K562 (cell line): ENCODE data around the gene RPL14. TPM values are rescaled to one million over a fixed set of nuclear protein-coding genes. Genes with fewer than 3 reads are reported as not detected.

Source experiments
- ATF1 ChIP-seq, 2 experiments: fragments of 450-650 bp in 1 of 2; IDR thresholded peaks; 2 replicates each; pipeline ENCODE4 v1.6.1; 2016; ENCODE audit warnings: missing compliant biosample characterization in 1 of 2, missing genetic modification characterization in 1 of 2
- BACH1 ChIP-seq: fragments of 200-800 bp; sonication (Bioruptor generic); IDR thresholded peaks from 2 replicates; pipeline ENCODE4 v1.6.1; 2016; ENCODE audit warnings: missing genetic modification characterization, missing compliant biosample characterization
- CBFB ChIP-seq: sonication (generic); formaldehyde crosslinking; IDR thresholded peaks from 2 replicates; pipeline ENCODE4 v1.4.0; 2020; ENCODE audit warnings: mild to moderate bottlenecking, missing genetic modification reagents
- EP400 ChIP-seq: fragments of 450-650 bp; IDR thresholded peaks from 2 replicates; pipeline ENCODE4 v1.6.1; 2017; ENCODE audit warnings: antibody characterized with exemption, mild to moderate bottlenecking, moderate library complexity
- ETS1 ChIP-seq: conservative IDR thresholded peaks from 2 replicates; pipeline ENCODE4 v1.6.1; 2011; ENCODE audit warnings: low read depth, mild to moderate bottlenecking, low read length; ENCODE audit not compliant: control insufficient read depth
- FOSL1 ChIP-seq: fragments of 200-800 bp; sonication (Bioruptor generic); conservative IDR thresholded peaks from 2 replicates; pipeline ENCODE4 v1.6.1; 2016; ENCODE audit warnings: missing genetic modification characterization, missing compliant biosample characterization
- NCOR1 ChIP-seq: fragments of 450-650 bp; IDR thresholded peaks from 2 replicates; pipeline ENCODE4 v1.6.1; 2016; ENCODE audit warnings: mild to moderate bottlenecking, moderate library complexity
- SIN3B ChIP-seq: fragments of 450-650 bp; IDR thresholded peaks from 2 replicates; pipeline ENCODE4 v1.6.1; 2017; ENCODE audit warnings: low read depth, mild to moderate bottlenecking, moderate library complexity
- SMAD2 ChIP-seq: fragments of 150-350 bp; IDR thresholded peaks from 2 replicates; pipeline ENCODE4 v1.6.1; 2014; ENCODE audit warnings: low read depth, mild to moderate bottlenecking, low read length
- SMAD3 ChIP-seq: fragments of 450-650 bp; formaldehyde crosslinking; conservative IDR thresholded peaks from 2 replicates; pipeline ENCODE4 v1.4.0; 2020; ENCODE audit warnings: mild to moderate bottlenecking
- SNRNP70 ChIP-seq: fragments of 200-400 bp; formaldehyde crosslinking; optimal IDR thresholded peaks from 2 replicates; pipeline ENCODE3; 2017; ENCODE audit warnings: low read depth, low read length
- ZBTB33 ChIP-seq: sonication (generic); formaldehyde crosslinking; IDR thresholded peaks from 2 replicates; pipeline ENCODE4 v1.8.1; 2023; ENCODE audit warnings: mild to moderate bottlenecking, missing genetic modification reagents
- ZHX1 ChIP-seq: fragments of 150-350 bp; conservative IDR thresholded peaks from 2 replicates; pipeline ENCODE4 v1.6.1; 2014; ENCODE audit warnings: low read length
- ZNF121 ChIP-seq: sonication (generic); formaldehyde crosslinking; conservative IDR thresholded peaks from 2 replicates; pipeline ENCODE4 v1.8.0; 2022; ENCODE audit warnings: missing genetic modification reagents
- ZNF583 ChIP-seq: fragments of 250-450 bp; sonication (Bioruptor Pico); IDR thresholded peaks from 2 replicates; pipeline ENCODE4 v1.4.0; 2020
- ZNF695 ChIP-seq: fragments of 450-650 bp; formaldehyde crosslinking; IDR thresholded peaks from 2 replicates; pipeline ENCODE4 v1.4.0; 2020; ENCODE audit warnings: mild to moderate bottlenecking, moderate library complexity
- polyA plus RNA-seq, 8 experiments: library from polyadenylated mRNA; depleted of rRNA in 4 of 8; stranded (reverse) in 5 of 8; unstranded in 3 of 8; fragments of >200 nt; fragmentation: Nextera tagmentation in 2 of 8; fragmentation: Illumina TruSeq in 1 of 8; extraction: Ambion mirVana in 2 of 8; extraction: Trizol in 1 of 8; gene quantifications; 2 replicates each; pipeline versions ENCODE4 v1.2.1 to v1.2.3, GENCODE V29; 2011 to 2014; ENCODE audit warnings: inconsistent platforms in 1 of 8, missing spikeins in 1 of 8
- total RNA-seq, 7 experiments: library from RNA; depleted of rRNA in 6 of 7; stranded (reverse); fragments of >200 nt in 6 of 7; fragmentation: Illumina TruSeq in 2 of 7; extraction: Trizol in 2 of 7; gene quantifications; 2 replicates each; pipeline versions ENCODE4 v1.2.1 to v1.2.3, GENCODE V29; 2011 to 2021; ENCODE audit warnings: low replicate concordance in 1 of 7
- TF ChIP-seq, protein P1 (sequence below): fragments of 450-650 bp; formaldehyde crosslinking; IDR thresholded peaks from 2 replicates; pipeline ENCODE4 v1.4.0; 2020; ENCODE audit warnings: mild to moderate bottlenecking
- TF ChIP-seq, protein P2 (sequence below): sonication (generic); formaldehyde crosslinking; IDR thresholded peaks from 2 replicates; pipeline ENCODE4 v1.8.0; 2022; ENCODE audit warnings: missing genetic modification reagents, mild to moderate bottlenecking, borderline replicate concordance

The RPL14 gene
- total and polyA plus RNA-seq, 9 of the 15 experiments (the other 6 are each of a cell fraction or from before 2014, with no cell fraction given) = 851 to 4,649 (median 2,133) TPM

DNA sequence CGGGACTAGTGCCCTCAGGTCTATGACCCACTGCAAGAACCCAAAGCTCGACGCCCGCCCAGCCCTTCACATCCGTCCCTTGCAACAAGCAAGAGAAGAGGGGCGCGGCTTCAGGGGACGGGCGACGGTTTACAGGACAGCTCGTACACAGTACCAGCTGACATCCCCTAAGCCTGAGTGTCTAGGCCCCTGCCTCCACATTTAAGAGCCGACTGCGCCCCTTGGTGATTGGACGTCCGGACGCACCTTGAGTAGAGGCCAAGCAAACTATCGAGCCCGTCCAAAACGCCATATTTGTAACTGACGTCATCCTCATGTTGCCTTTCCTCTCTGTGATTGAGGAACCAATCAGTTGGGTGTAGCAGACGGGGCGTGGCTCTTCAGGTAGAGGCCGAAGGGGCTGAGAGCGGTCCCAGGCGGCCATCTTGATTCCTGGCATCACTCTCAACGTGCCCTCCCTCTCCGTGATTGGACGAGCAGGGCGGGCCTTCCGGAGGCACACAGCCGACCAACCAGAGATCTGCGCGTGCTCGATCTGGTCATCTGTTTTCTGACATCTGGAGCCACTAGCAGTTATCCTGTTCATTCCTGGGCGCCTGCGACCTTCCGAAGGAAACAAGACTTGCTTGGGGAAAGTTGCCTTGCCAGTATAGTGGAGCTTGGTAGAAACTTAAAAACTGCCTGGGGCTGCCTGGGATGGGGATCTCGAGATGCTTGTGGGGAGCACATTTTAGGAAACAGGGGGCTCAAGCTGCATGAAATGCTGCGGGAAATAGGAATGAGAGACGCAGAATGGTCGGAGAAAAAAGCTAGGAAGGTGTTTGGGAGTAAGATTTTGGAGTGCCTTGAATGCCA, 4.0 kb upstream of the RPL14 start (continued):
- TF ChIP-seq SMAD3 = peak; percentile 81; the same call in 1 of the 2 replicates
- 0 out of 2 replicates have a peak, but pooled peaks have one; percentile 22 for TF ChIP-seq ZBTB33
- TF ChIP-seq ATF1 (CRISPR knock-in tag; IDR thresholded peaks at IDR 0.05) = peak; percentile 53; the same call in 1 of the 2 replicates
- TF ChIP-seq ATF1 (tag; IDR thresholded peaks at IDR 0.05) = peak; percentile 98
- TF ChIP-seq ZHX1 = no peak
- peak; percentile 90 for TF ChIP-seq SIN3B
- peak; percentile 66; the same call in 1 of the 2 replicates for TF ChIP-seq CBFB (CRISPR knock-in tag)
- TF ChIP-seq BACH1 (tag) = no peak; the same call in 1 of the 2 replicates
- no peak for TF ChIP-seq ZNF121
- TF ChIP-seq SMAD2 = no peak
- no peak for TF ChIP-seq SNRNP70
- TF ChIP-seq ETS1 = 0 out of 2 replicates have a peak, but pooled peaks have one; percentile 12
- peak; percentile 91 for TF ChIP-seq EP400
- TF ChIP-seq FOSL1 (tag) = peak; percentile 77
- TF ChIP-seq, protein P1, sequence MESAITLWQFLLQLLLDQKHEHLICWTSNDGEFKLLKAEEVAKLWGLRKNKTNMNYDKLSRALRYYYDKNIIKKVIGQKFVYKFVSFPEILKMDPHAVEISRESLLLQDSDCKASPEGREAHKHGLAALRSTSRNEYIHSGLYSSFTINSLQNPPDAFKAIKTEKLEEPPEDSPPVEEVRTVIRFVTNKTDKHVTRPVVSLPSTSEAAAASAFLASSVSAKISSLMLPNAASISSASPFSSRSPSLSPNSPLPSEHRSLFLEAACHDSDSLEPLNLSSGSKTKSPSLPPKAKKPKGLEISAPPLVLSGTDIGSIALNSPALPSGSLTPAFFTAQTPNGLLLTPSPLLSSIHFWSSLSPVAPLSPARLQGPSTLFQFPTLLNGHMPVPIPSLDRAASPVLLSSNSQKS (CRISPR knock-in tag) = 0 out of 2 replicates have a peak, but pooled peaks have one; percentile 24
- TF ChIP-seq, protein P2, sequence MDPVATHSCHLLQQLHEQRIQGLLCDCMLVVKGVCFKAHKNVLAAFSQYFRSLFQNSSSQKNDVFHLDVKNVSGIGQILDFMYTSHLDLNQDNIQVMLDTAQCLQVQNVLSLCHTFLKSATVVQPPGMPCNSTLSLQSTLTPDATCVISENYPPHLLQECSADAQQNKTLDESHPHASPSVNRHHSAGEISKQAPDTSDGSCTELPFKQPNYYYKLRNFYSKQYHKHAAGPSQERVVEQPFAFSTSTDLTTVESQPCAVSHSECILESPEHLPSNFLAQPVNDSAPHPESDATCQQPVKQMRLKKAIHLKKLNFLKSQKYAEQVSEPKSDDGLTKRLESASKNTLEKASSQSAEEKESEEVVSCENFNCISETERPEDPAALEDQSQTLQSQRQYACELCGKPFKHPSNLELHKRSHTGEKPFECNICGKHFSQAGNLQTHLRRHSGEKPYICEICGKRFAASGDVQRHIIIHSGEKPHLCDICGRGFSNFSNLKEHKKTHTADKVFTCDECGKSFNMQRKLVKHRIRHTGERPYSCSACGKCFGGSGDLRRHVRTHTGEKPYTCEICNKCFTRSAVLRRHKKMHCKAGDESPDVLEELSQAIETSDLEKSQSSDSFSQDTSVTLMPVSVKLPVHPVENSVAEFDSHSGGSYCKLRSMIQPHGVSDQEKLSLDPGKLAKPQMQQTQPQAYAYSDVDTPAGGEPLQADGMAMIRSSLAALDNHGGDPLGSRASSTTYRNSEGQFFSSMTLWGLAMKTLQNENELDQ (CRISPR knock-in tag) = no peak
- no peak for TF ChIP-seq NCOR1
- TF ChIP-seq ZNF583 (CRISPR knock-in tag) = no peak
- no peak for TF ChIP-seq ZNF695 (CRISPR knock-in tag)
